HG03039 (cell line): ENCODE data around the gene NELL1.
"Not testable (repeated sequence)": the region's sequence is repeated elsewhere in the genome, so short reads cannot be mapped to it uniquely, and the experiment has no call there.

ENCODE experiments used
- ATAC-seq: cut with Tn5 transposase; IDR thresholded peaks from one replicate; pipeline ENCODE4 v1.9.1; 2021; ENCODE audit warnings: mild to moderate bottlenecking, moderate library complexity; ENCODE audit not compliant: unreplicated experiment

The NELL1 gene

DNA sequence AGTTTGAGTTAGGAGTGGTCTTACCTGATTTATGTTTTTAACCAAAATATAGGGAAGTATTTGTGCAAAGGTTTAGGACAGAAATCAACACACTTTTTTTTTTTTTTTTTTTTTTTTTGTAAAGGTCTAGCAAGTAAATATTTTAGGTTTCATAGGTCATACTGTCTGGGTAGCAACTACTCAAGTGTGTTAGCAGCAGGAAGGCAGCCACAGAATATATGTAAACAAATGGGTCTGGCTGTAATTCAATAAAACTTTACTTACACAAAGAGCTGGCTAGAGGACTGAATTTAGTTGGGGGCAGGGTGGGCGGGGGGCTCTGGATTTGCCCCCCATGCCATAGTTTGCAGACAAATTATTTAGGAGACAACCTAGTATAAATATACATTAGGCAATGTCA is 510.4 kb downstream of the NELL1 start:
- no peak for ATAC-seq

DNA sequence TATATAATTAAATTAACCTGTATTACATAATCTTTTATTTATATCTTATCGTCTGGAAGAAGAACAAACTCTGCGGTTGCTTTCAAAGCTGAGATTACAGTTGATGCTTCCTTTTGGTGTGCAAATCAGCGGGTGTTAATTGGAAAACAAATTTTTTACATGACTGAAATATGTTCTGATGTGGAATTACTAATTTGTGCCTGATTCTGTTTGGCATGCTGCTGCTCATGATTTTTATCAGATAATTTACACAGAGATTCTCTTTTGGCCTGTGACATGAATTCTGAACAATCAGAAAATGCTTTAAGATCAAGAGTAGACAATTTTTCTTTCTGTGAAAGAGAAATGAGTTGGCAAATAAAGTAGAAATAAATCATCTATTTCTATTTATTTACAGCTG is 510.8 kb downstream of the NELL1 start:
- ATAC-seq, result no peak

DNA sequence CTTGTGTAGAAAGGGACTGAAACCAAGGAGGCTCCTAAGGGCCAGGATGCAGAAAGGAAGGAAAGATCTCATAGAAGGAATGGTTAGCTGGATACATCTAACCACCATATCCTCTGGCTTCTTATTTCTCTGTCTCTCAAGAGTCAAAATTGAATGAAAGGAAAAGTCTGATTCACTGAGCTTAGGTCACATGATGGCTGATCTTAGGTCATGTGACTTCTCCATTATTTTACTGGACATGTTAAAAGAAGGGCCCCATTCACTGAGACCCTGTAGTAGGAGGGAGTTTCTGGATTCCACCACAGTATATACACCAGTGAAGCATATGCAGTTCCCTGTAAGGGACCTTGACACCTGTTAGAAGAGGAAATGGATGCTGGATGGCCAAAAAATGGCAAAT is 516.6 kb downstream of the NELL1 start:
- no peak for ATAC-seq

DNA sequence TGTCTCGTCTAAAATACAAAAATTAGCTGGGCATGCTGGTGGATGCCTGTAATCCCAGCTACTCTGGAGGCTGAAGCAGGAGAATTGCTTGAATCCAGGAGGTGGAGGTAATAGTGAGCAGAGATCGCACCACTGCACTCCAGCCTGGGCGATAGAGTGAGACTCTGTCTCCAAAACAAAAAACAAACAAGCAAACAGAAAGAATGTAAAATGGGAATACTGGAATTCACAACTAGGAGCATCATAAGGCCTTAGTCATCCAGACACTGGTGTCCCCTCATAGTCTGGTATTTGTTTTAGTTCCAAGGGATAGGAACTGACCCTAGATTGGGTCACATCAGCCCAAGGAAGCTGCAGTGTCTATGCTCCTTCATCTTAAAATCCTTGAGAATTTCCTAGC is 520.8 kb downstream of the NELL1 start:
- no peak for ATAC-seq

DNA sequence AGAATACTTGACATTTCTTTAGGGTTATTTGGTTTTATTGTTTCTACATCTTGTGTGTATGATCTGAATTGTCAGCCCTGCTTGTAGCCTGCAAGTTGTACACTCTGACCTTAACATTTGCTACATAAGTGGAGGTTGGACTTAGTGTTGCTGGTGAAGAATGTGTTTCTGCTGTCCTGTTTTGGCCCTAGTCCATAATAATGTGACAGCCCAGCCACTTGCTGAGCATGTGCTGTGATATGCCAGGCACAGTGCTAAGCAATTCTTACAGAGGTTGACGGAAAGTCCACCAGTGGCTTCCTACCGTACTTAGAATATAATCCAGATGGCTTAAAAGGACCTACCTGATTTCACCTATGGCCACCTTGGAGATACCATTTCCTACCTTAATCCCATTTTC is 526.6 kb downstream of the NELL1 start:
- no peak for ATAC-seq

DNA sequence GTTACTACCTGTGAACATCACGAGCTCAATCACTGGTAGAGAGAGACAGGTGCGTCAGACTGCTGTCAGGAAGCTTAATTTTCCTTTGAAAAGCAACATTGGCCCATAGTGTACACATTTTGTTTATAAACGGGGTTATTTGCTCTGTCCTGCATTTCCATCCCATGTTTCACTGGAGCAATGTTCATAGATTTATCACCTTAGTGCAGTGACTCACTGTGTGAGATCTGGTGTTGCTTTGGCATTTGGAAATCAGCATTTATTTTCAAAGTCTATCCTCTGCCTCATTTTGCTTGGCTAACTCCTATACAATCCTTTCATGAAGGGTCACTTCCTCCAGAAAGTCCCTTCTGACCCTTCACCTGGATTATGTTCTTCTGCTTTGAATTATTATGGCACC is 529.1 kb downstream of the NELL1 start:
- no peak for ATAC-seq

DNA sequence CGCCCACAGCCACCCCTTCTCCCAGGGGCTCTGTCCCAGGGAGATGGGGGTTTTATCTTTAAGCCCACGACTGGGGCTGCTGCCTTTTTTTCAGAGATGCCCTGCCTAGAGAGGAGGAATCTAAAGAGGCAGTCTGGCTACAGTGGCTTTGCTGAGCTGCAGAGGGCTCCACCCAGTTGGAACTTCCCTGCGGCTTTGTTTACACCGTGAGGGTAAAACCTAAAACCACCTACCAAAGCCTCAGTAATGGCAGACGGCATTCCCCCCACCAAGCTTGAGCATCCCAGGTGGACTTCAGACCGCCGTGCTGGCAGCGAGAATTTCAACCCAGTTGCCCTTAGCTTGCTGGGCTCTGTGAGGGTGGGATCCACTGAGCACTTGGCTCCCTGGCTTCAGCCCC is 535.8 kb downstream of the NELL1 start:
- ATAC-seq, result no peak

DNA sequence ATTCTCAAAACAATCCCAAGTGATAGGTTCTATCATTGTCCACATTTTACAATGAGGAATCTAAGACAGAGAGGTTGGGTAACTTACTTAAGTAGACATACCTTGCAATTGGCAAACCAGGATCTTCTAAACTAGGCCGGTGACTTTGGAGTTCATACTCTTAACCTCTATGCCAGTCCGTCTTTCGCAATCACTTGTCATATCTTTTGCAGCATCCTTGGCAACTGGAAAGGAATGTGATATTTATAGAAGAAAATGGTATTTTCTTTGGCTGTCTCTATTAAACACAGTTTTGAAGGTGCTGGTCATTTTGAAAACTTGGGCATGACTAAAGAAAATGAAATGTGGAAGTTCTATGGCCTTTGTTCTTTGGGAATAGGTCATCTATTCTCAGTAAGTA is 556.5 kb downstream of the NELL1 start:
- no peak for ATAC-seq

DNA sequence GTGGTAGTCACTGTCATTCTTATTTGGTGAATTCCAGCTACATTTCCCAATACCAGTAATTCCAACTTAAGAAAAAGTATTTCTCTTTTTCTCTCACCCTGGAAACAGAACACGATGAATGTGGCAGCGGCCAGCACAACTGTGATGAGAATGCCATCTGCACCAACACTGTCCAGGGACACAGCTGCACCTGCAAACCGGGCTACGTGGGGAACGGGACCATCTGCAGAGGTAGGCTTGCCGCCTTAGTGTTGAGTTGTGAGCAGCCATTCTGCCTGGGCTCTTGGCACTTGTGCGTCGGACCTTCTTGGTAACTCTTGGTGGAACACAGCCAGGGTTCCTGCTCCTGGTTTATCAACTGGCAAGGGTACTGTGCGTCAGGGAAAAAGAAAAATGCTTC is 559.8 kb downstream of the NELL1 start:
- no peak for ATAC-seq

DNA sequence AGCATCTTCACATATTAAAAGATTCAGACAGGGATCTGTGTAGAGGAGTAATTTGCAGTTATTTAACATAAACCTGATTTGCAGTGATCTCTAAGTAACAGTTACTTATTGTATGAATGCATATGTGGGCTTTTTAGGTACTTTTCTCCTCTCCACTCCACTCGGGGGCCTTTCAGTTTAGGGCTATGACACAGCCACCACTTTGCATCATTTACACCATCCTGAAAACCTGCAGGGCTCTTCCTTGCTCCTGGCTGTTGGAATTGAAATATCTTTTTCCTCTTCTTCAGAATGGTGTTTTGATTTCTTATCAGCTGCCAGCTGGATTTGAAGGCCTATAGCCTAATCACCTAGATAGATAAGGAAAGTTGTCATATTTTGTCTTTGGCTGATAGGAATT is 580.8 kb downstream of the NELL1 start:
- no peak for ATAC-seq

DNA sequence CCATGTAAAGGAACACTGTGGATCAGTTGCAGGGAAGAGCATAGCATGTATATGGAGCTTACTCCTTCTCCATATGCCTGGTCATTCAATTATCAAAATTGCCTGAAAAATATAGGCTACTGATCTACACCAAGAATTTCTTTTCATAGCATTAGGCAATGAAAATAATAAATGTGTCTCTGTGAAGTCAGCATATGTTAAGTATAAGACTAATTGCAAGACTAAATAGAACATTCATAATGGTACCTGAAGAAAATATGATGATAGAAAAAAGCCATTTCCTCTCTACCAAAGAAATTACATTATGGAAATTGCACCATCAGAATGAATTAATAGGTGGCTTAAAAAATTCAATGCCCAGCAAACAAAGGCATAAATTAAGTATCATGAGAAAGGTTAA is 584.7 kb downstream of the NELL1 start:
- no peak for ATAC-seq

DNA sequence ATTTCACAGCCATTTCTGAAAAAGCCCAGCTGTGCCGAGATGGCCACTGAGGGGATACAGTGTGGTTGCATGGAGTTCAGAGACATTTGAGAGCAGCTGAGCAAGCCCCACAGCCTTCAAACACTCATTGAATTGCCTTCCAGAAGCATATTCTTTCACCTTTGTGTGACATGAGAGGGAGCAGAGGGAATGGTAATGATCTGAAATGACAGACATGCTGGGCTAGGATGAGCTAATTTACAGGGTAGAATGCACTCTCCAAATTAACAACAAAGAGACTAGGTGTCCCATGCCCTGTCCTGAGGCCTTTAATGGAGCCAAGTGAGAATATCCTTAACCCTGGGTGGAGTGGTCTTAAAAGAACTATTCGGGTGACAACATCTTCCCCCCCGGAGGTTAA is 585.4 kb downstream of the NELL1 start:
- ATAC-seq, result no peak

DNA sequence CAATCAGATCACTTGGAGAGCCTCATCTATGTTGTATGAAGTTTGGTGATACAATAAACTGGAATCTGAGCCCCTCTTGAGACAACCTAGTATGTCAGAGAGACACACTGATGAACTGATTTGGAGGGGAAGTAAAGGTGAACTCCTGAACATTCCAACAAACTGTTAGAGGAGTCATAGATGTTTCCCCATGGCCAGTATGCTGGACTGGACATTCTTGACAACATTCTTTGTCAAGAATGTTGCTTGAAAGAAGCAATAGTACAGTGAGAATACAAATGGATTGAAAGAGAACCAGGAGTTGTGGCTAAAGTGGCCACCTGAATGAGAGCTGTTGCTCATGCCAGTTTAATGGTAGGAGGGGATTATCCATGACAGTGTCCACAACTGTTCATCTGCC is 588.1 kb downstream of the NELL1 start:
- ATAC-seq, result no peak

DNA sequence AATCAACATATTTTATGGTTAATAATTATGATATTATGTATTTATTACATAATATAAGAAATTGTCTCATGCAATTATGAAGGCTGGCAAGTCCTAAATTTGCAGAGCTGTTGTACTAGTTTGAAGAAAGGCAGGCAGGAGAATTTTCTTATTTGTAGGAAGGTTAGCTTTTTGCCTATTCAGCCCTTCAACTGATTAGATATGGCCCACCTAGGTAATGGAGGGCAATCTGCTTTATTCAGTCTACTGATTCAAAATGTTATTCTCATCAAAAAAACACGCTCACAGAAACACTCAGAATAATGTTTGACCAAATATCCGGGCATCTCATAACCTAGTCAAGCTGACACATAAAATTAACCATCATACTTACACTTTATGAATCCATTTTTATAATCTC is 589.0 kb downstream of the NELL1 start:
- ATAC-seq, result no peak

DNA sequence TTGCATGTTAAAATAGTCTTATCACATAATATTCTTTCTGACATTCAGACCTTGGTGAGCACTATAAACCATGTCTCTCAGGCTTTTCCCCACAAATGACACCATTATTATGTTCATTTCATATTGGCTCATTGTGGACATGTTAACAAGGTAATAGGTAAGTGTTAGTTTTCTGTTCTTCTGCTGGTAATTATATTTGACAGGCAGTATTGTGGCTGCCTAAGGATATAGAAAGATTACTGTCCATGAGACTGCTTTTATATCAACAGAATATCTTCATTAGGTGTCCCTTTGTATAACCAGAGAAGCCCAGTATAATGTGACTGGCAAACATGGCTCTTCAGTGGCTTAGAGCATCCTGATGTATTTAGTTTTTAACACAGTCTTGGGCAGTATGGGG is 590.7 kb downstream of the NELL1 start:
- ATAC-seq, result no peak

DNA sequence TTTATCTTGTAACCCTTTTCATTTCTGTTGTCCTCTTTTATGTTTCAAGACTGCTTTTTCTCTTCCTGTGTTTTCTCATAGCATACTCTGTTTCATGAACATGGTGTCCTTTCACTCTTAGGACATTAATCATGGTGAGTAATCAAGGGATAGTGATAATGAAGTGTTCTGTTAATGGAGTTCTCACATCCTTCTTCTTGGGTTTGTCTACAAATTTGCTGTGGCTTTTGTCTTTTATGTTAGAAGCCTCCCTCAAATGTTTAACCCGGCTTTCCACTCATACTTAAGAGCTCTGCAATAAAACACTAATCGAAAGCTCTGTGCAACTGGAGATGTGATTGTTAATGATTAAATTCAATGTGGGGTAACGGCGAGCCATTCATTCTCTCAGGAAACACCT is 593.6 kb downstream of the NELL1 start:
- ATAC-seq, result no peak

DNA sequence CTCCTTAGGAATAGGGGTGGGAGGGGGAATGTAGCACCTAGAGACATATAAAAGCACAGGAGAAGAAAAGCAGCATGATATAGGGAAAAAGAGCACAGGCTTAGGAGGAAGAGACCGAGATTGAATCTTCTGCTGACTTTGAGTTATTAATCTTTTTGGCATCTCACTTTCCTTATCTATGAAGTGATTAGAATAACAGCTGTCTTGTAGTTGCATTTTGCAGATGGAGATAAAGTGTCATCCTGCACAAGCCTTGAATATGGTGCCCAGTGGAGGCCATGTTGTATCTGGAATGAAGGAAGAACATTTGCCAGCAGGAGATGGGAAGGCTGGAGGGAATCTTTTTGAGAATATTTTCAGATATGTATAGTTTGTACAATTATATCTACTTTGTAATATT is 594.7 kb downstream of the NELL1 start:
- no peak for ATAC-seq

DNA sequence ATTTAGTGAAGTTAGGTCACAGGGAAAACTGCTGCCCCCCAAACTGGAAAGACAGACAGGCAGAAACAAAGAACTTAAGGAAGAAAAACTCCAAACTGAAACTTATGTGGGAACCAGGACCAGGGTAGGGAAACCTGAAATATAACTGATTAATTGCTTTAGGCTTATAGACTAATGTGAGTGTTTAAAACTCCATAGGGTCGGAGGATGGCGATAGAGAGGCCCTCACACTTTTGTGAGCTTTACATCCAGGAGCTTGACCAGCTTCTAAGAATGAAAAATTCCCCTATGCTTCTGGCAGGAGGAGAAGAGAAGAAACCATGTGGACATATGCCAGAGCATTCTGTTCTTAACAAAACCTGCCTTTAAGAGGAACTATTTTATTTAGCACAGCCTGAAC is 598.6 kb downstream of the NELL1 start:
- ATAC-seq, result no peak

DNA sequence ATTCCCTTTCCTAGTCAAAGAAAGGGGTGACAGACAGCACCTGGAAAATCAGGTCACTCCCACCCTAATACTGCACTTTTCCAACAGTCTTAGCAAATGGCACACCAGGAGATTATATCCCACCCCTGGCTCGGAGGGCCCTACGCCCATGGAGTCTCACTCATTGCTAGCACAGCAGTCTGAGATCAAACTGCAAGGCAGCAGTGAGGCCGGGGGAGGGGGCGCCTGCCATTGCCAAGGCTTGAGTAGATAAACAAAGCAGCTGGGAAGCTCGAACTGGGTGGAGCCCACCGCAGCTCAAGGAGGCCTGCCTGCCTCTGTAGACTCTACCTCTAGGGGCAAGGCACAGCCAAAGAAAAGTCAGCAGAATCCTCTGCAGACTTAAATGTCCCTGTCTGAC is 602.8 kb downstream of the NELL1 start:
- not testable (repeated sequence) for ATAC-seq

DNA sequence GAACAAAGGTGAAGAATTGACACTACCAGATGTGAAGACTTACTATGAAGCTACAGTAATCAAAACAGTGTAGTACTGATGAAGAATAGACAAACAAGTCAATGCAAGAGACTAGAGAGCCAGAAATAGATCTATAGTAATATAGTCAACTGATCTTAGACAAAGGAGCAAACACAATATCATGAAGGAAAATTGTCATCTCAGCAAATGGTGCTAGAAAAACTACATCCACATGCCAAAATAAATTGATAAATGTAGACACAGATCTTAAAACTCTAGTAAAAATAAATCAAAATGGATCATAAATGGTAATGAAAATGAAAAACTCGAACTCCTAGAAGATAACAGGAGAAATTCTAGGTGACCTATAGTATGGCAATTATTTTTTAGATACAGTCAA is 609.5 kb downstream of the NELL1 start:
- no peak for ATAC-seq

DNA sequence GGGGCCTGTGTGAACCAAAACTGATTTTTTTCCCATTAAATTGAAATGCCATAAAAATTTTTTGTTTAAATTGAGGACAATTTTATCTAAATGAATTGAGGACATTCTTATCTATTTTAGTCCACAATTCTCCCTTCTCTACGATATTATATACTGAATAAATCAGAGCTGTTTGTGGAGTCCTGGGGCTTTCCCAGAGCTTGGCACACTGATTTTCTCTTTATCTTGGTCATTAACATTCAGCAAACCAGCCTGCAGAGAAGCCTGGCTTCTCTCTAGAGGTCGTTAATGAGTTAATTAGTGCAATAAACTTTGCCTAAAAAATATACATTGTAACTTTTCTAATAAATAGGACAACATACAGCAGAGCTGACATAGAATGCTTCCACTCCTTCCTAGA is 615.7 kb downstream of the NELL1 start:
- ATAC-seq, result no peak

DNA sequence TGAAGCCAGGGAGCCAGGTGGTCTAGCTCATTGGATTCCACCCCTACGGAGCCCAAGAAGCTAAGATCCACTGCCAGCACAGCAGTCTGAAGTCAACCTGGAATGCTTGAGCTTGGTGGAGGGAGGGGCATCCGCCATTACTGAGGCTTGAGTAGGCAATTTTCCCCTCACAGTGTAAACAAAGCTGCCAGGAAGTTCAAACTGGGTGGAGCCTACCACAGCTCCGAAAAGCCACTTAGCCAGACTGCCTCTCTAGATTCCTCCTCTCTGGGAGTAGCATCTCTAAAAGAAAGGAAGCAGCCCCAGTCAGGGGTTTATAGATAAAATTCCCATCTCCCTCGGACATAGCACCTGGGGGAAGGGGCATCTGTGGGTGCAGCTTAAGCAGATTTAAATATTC is 620.3 kb downstream of the NELL1 start:
- ATAC-seq, result no peak

DNA sequence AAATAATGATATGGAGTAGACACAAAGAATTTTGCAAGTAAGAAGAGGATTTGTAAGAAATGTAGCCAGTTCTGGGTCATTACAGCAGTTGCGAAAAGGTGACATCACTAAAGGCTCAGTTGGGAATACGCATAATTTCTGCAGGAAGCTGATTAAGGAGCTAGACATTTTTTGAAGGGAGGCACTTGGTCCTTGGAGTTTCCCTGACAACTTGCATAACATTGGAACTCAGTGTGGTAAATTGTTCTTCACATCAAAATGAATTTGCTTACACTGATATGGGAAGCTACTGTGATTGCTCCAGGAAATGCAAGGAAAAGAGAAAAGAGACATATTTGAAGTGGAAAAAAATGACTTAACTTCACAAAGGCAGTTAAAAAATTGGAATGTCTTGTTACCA is 626.1 kb downstream of the NELL1 start:
- ATAC-seq, result no peak

DNA sequence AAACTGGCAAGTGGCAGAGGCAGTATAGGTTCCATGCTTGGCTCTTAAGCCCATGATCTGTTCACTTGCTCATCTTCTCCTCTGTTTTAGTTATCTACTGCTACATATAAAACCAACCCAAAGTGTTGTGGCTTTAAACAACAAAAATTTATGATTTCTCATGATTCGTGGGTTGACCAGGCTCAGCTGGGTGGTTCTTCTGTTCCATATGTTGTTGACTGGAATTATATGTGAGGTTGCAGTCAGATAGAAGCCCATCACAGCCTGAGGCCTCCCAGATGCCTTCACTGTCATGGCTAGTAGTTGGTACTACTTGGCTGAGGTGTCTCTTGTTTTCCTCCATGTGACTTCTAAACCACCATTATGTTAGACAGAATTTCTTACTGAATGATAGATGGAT is 632.6 kb downstream of the NELL1 start:
- no peak for ATAC-seq
